SH-SY5Y (cell line): ENCODE data around the gene PRSS56.

Source experiments
- GATA2 ChIP-seq: IDR thresholded peaks from 2 replicates; pipeline ENCODE4 v1.6.1; 2011; ENCODE audit warnings: mild to moderate bottlenecking, low read depth, low read length
- GATA3 ChIP-seq: IDR thresholded peaks from 2 replicates; pipeline ENCODE4 v1.6.1; 2011; ENCODE audit warnings: low read depth, mild to moderate bottlenecking, low read length, moderate library complexity

DNA sequence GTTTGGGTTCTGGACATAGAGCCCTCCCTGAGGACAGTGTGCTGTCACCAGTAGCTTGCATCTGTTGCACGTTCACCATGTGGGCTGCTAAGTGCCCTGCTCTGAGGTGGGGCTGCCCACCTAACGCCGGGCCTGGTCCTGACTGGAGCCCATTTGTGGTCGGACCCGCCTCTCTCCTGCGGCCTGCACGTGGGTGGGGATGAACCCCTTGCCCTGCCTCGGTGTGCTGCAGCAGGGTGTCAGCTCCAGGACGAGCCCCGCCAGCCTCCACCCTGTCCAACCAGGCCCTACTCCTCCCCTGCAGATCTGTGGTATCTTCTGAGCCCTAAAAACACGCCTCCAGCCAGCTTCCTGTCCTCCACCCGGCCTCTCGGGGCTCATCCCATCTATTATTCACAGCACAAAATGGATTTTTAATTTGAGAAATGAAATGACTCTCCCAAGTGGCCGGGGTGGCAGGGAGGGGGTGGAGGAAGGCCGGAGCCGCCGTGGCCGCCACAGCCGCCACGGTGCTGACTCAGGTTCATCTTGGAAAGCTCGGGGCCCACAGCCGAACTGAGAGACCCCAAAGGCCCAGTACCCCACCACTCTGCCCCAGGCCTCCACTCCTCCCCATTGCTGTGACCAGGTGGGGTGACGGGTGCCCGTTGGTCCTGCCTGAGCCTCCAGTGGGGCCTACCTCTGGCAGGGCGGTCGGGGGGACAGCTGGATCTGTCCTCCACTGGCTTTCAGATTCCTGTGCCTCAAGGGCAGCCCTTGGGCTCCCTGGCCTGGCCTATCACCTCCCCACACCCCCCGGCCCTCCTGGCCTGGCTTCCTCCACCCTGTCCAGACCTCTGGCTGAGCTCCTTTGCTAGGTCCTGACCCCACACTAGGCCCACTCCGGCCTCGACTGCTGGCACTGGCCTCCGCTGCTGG lies 29.7 kb upstream of the PRSS56 start:
- TF ChIP-seq GATA3 (no peak), GATA2 (no peak)
